OCI-LY1 (cell line): ENCODE results near the gene GRID2IP.
"Not testable (repeated sequence)": the region's sequence is repeated elsewhere in the genome, so short reads cannot be mapped to it uniquely, and the experiment has no call there.

ENCODE experiments used
- H2AFZ ChIP-seq: fragments of 200-600 bp; sonication (generic), shearing (Covaris generic); 2 replicates; pipeline ENCODE4 v1.6.0; 2014; ENCODE audit warnings: antibody characterized with exemption, mild to moderate bottlenecking, low read length
- H3F3A ChIP-seq: fragments of 200-600 bp; sonication (generic), shearing (Covaris generic); 2 replicates; pipeline ENCODE4 v1.6.0; 2014; ENCODE audit warnings: mild to moderate bottlenecking, antibody characterized with exemption, low read length, moderate library complexity; ENCODE audit not compliant: insufficient read depth
- H3K27ac ChIP-seq: fragments of 200-600 bp; sonication (generic); 2 replicates; pipeline ENCODE4 v1.5.1; 2014; ENCODE audit warnings: low read length, mixed run types, mild to moderate bottlenecking, low read depth; ENCODE audit not compliant: poor library complexity, severe bottlenecking
- H3K27me3 ChIP-seq: fragments of 200-600 bp; sonication (generic); 2 replicates; pipeline ENCODE4 v1.6.0; 2014; ENCODE audit warnings: antibody characterized with exemption, mild to moderate bottlenecking, low read length, moderate library complexity; ENCODE audit not compliant: insufficient read depth
- H3K36me3 ChIP-seq: fragments of 200-600 bp; sonication (generic); 2 replicates; pipeline ENCODE4 v1.6.1; 2014; ENCODE audit warnings: mild to moderate bottlenecking, antibody characterized with exemption, low read length, moderate library complexity, mixed read lengths; ENCODE audit not compliant: insufficient read depth
- H3K4me1 ChIP-seq: fragments of 200-600 bp; sonication (generic); 2 replicates; pipeline ENCODE4 v1.5.1; 2014; ENCODE audit warnings: mild to moderate bottlenecking, low read length, moderate library complexity; ENCODE audit not compliant: insufficient read depth, severe bottlenecking
- H3K4me2 ChIP-seq: fragments of 200-600 bp; sonication (generic), shearing (Covaris generic); 2 replicates; pipeline ENCODE4 v1.6.1; 2014; ENCODE audit warnings: low read length
- H3K4me3 ChIP-seq: fragments of 200-600 bp; sonication (generic); 2 replicates; pipeline ENCODE4 v1.5.1; 2014; ENCODE audit warnings: low read length, low read depth, mild to moderate bottlenecking, mixed read lengths; ENCODE audit not compliant: poor library complexity, severe bottlenecking
- H3K79me2 ChIP-seq: fragments of 200-600 bp; shearing (Covaris generic); 2 replicates; pipeline ENCODE4 v1.6.1; 2016; ENCODE audit warnings: mixed run types, low read length, mixed read lengths; ENCODE audit not compliant: insufficient read depth
- H3K9ac ChIP-seq: fragments of 200-600 bp; sonication (generic), shearing (Covaris generic); 2 replicates; pipeline ENCODE4 v1.6.1; 2014; ENCODE audit warnings: mild to moderate bottlenecking, low read length, mixed read lengths
- H3K9me2 ChIP-seq: fragments of 200-600 bp; sonication (generic), shearing (Covaris generic); 2 replicates; pipeline ENCODE4 v1.6.1; 2014; ENCODE audit warnings: low read depth, mild to moderate bottlenecking, low read length, mixed read lengths
- H3K9me3 ChIP-seq: fragments of 200-600 bp; shearing (Covaris generic); 2 replicates; pipeline ENCODE4 v1.6.1; 2014; ENCODE audit warnings: low read length, mixed read lengths
- H4K20me1 ChIP-seq: fragments of 200-600 bp; sonication (generic), shearing (Covaris generic); 2 replicates; pipeline ENCODE4 v1.6.0; 2016; ENCODE audit warnings: mild to moderate bottlenecking, low read length; ENCODE audit not compliant: insufficient read depth
- EZH2 ChIP-seq: fragments of 200-600 bp; sonication (generic), shearing (Covaris generic); IDR thresholded peaks from 2 replicates; pipeline ENCODE4 v1.8.0; 2017; ENCODE audit warnings: borderline replicate concordance, mixed run types, mild to moderate bottlenecking, antibody characterized with exemption, low read length, moderate library complexity, mixed read lengths
- TF ChIP-seq, protein P1 (sequence below): fragments of 200-600 bp; sonication (generic), shearing (Covaris generic); IDR thresholded peaks from 2 replicates; pipeline ENCODE4 v1.5.1; 2017; ENCODE audit warnings: mild to moderate bottlenecking, antibody characterized with exemption, low read length, moderate library complexity, mixed read lengths

GRID2IP gene

GRCh38 chr7:6579446-6579845 is 28.2 kb upstream of the GRID2IP start:
- no peak overlapping the region for H3K27ac ChIP-seq
- H3F3A ChIP-seq, result no peaks in the 10 kb centered on the region
- H4K20me1 ChIP-seq, result no peaks in the 10 kb centered on the region
- H2AFZ ChIP-seq, result no peak overlapping the region
- no peak overlapping the region for H3K9ac ChIP-seq
- H3K79me2 ChIP-seq, result no peaks in the 10 kb centered on the region
- no peaks in the 10 kb centered on the region for H3K9me3 ChIP-seq
- no peaks in the 10 kb centered on the region for H3K27me3 ChIP-seq
- H3K9me2 ChIP-seq, result no peaks in the 10 kb centered on the region
- no peak for TF ChIP-seq EZH2
- TF ChIP-seq, protein P1, sequence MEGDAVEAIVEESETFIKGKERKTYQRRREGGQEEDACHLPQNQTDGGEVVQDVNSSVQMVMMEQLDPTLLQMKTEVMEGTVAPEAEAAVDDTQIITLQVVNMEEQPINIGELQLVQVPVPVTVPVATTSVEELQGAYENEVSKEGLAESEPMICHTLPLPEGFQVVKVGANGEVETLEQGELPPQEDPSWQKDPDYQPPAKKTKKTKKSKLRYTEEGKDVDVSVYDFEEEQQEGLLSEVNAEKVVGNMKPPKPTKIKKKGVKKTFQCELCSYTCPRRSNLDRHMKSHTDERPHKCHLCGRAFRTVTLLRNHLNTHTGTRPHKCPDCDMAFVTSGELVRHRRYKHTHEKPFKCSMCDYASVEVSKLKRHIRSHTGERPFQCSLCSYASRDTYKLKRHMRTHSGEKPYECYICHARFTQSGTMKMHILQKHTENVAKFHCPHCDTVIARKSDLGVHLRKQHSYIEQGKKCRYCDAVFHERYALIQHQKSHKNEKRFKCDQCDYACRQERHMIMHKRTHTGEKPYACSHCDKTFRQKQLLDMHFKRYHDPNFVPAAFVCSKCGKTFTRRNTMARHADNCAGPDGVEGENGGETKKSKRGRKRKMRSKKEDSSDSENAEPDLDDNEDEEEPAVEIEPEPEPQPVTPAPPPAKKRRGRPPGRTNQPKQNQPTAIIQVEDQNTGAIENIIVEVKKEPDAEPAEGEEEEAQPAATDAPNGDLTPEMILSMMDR, result no peak
- H3K4me3 ChIP-seq, result no peak overlapping the region
- H3K4me1 ChIP-seq, result peaks cover 26% of the 10 kb centered on the region
- H3K4me2 ChIP-seq, result no peak overlapping the region
- peaks cover 45% of the 10 kb centered on the region for H3K36me3 ChIP-seq

- Histone ChIP-seq H3K27ac (peak overlapping the region; percentile 51), H3K4me3 (peak overlapping the region; percentile 76)
Measured at GRCh38 chr7:6578114-6579084, 27.1 kb upstream of the GRID2IP start.

DNA sequence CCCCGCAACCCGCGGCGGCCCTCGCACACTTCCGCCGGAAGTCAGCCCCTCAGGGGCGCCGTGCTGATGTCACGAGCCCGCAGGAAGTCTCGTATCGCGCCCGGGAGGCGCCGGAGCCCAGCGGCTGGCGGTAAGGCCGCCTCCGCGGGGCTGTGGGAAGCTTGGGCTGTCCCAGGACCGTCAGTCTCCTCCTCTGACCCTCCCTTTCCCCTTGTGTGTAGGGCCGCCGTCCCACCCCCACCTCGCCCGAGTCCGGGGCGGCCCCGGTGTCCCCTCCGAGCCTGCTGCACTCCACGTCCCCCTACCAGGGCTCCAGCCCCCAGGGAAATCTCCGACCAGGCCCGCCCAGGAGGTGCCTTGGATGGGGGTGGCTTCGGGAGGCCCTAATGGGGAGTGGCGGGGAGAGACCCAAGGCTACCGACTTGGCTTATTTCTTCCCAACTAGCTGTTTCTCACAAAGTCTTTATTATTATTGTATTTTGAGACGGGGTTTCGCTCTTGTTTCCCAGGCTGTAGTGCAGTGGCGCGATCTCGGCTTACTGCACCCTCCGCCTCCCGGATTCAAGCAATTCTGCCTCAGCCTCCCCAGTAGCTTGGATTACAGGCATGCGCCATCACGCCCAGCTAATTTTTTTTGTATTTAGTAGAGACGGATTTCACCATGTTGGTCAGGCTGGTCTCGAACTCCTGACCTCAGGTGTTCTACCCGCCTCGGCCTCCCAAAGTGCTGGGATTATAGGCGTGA is 26.3 kb upstream of the GRID2IP start, which contains the start of gene ZDHHC4:
Gene ZDHHC4 (plus strand): TSS at position 86 of the 745 bp plus-strand sequence. CDS start 3,108 bp downstream, outside the sequence.
- peak within 1 kb of the TSS; percentile 76 for H3K4me3 ChIP-seq
- peak within 1 kb of the TSS; percentile 51 for H3K27ac ChIP-seq
- no peaks in the 10 kb centered on the region for H3K27me3 ChIP-seq
- no peaks in the 10 kb centered on the region for H3K9me2 ChIP-seq
- no peak within 1 kb of the TSS for H2AFZ ChIP-seq
- H3K36me3 ChIP-seq, result peaks cover 26% of the 10 kb centered on the region
- peak within 1 kb of the TSS; percentile 62 for H3K4me2 ChIP-seq
- no peak for TF ChIP-seq EZH2
- TF ChIP-seq, protein P1, result no peak
- peaks cover 26% of the 10 kb centered on the region for H3K4me1 ChIP-seq
- H3K9me3 ChIP-seq, result no peaks in the 10 kb centered on the region
- peak within 1 kb of the TSS; percentile 86 for H3K9ac ChIP-seq
- H3K79me2 ChIP-seq, result no peaks in the 10 kb centered on the region
- no peaks in the 10 kb centered on the region for H4K20me1 ChIP-seq
- no peaks in the 10 kb centered on the region for H3F3A ChIP-seq

More at GRCh38 chr7:6578114-6579084, 27.1 kb upstream of the GRID2IP start:
- Histone ChIP-seq H3K4me1 (peaks cover 26% of the 10 kb centered on the region), H3K9me3 (no peaks in the 10 kb centered on the region), H3F3A (no peaks in the 10 kb centered on the region), H3K27me3 (no peaks in the 10 kb centered on the region), H2AFZ (no peak overlapping the region), H3K36me3 (peaks cover 34% of the 10 kb centered on the region), H3K9me2 (no peaks in the 10 kb centered on the region), H3K79me2 (no peaks in the 10 kb centered on the region), H4K20me1 (no peaks in the 10 kb centered on the region), H3K4me2 (peak overlapping the region; percentile 62), H3K9ac (peak overlapping the region; percentile 86; the same call in 1 of the 2 replicates)
- TF ChIP-seq, protein P1, result no peak
- TF ChIP-seq EZH2, result no peak

GRCh38 chr7:6576867-6577368 is 25.7 kb upstream of the GRID2IP start:
- not testable (repeated sequence) for H2AFZ ChIP-seq, H3K27ac ChIP-seq, H3K9me3 ChIP-seq, H3F3A ChIP-seq, H3K27me3 ChIP-seq, H3K79me2 ChIP-seq, H3K9me2 ChIP-seq, H4K20me1 ChIP-seq
- H3K4me3 ChIP-seq, result peak overlapping the region; percentile 76
- H3K4me1 ChIP-seq, result peaks cover 24% of the 10 kb centered on the region
- H3K9ac ChIP-seq, result peak overlapping the region; percentile 38; the same call in 1 of the 2 replicates
- H3K36me3 ChIP-seq, result peaks cover 20% of the 10 kb centered on the region
- H3K4me2 ChIP-seq, result peak overlapping the region; percentile 62
